ENCODE results near the gene TP53I13. TPM values are rescaled to one million over a fixed set of nuclear protein-coding genes. Genes with fewer than 3 reads are reported as not detected.

Gene TP53I13
- total RNA-seq, 1 donor from 2014 or later, result 31.2 TPM

DNA sequence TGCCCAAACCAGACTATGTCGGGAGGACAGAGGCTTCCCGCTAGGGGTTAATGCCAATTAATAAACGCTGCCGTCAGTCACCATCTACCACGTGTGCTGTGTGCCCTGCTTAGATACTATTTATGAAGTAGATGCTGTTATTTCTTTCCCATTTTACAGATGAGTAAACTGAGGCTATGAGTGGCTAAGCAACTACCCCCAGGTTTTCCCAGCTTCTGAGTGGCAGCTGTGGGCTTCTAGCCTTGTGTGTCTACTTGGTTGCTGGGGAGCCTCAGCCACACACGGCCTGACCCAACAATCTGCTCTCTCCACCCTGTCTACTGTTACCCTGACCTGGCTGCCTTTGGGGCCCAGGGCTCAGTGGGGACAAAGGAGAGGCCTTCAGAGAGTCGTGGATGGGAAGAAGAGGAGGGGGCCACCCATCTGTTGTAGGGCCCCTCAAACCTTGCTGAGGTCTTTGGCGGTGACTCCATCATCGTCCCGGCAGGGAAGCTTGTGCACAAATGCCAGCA, 13.8 kb downstream of the TP53I13 start:
- Mint-ChIP-seq H3K9me3 (no peaks in the 10 kb centered on the region), H3K4me1 (peaks cover 10% of the 10 kb centered on the region), H3K27ac (no peak overlapping the region), H3K4me3 (no peak overlapping the region), H3K36me3 (peaks cover 15% of the 10 kb centered on the region), H3K27me3 (ENCODE audit: low read depth) (no peaks in the 10 kb centered on the region)
- TF ChIP-seq, protein P1, sequence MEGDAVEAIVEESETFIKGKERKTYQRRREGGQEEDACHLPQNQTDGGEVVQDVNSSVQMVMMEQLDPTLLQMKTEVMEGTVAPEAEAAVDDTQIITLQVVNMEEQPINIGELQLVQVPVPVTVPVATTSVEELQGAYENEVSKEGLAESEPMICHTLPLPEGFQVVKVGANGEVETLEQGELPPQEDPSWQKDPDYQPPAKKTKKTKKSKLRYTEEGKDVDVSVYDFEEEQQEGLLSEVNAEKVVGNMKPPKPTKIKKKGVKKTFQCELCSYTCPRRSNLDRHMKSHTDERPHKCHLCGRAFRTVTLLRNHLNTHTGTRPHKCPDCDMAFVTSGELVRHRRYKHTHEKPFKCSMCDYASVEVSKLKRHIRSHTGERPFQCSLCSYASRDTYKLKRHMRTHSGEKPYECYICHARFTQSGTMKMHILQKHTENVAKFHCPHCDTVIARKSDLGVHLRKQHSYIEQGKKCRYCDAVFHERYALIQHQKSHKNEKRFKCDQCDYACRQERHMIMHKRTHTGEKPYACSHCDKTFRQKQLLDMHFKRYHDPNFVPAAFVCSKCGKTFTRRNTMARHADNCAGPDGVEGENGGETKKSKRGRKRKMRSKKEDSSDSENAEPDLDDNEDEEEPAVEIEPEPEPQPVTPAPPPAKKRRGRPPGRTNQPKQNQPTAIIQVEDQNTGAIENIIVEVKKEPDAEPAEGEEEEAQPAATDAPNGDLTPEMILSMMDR (IDR thresholded peaks at IDR 0.05; ENCODE audit: unreplicated experiment), result no peak
- no peak for DNase-seq (ENCODE audit: low spot score in 2 of 2, unreplicated experiment in 2 of 2)

DNA sequence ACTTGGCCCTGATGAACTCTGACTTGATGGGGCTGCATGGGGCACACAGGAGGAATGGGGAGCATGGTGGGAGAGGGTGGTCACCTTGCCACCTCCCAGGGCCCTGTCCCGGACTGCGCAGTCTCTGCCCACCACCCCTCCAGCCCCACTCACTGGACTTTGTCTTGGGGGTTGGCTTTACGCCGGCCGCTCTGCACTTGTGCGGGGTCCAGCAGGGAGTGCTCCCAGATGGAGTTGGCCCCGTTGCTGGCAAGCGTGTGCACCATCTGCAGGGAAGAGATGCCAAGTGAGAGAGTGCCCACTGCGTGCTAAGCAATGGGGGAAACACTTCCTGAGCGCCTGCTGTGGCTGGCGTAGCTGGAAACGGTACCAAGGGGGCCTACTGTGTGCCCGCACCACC, 14.3 kb downstream of the TP53I13 start:
- Mint-ChIP-seq H3K9me3 (no peaks in the 10 kb centered on the region), H3K4me1 (peaks cover 15% of the 10 kb centered on the region), H3K27ac (no peak overlapping the region), H3K36me3 (peaks cover 15% of the 10 kb centered on the region), H3K27me3 (ENCODE audit: low read depth) (no peaks in the 10 kb centered on the region), H3K4me3 (no peak overlapping the region)
- no peak for DNase-seq (ENCODE audit: low spot score in 2 of 2, unreplicated experiment in 2 of 2)
- TF ChIP-seq, protein P1 (IDR thresholded peaks at IDR 0.05; ENCODE audit: unreplicated experiment), result no peak

- Mint-ChIP-seq H3K4me1 (peaks cover 21% of the 10 kb centered on the region), H3K27ac (no peak overlapping the region), H3K27me3 (ENCODE audit: low read depth) (no peaks in the 10 kb centered on the region), H3K36me3 (peaks cover 15% of the 10 kb centered on the region), H3K4me3 (no peak overlapping the region), H3K9me3 (no peaks in the 10 kb centered on the region)
- TF ChIP-seq, protein P1 (IDR thresholded peaks at IDR 0.05; ENCODE audit: unreplicated experiment), result no peak
- no peak for DNase-seq (ENCODE audit: low spot score in 2 of 2, unreplicated experiment in 2 of 2)
These were observed 15.1 kb downstream of the TP53I13 start for GRCh38 chr17:29583324-29584248.

DNA sequence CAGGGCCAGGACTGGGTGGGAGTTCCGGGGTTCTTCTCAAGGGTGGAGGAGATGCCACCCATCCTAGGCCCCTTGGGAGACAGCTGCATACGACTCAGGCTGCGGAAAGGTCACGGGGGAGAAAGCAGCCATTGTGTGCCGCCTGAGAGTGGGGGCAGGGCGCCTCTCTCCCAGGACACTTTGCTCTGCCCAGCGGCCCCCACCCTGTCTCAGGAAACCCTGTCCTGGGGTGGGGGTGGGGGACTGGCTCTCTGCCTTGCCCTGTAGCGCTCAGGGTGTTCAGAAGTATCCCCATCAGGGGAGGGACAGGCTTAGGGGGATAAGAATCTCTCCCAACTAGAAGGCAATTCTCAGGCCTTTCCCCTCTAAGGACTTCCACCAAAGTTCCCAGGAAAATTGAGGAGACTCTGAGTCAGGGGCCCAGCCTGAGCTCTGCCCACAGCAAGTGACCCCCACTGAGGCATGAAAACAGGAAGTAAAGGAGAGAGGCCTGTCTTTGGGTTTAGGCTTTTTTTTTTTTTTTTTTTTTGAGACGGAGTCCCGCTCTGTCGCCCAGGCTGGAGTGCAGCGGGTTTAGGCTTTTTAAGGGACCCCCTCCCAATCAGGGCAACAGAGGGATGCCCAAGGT, 16.1 kb downstream of the TP53I13 start:
- TF ChIP-seq, protein P1 (IDR thresholded peaks at IDR 0.05; ENCODE audit: unreplicated experiment), result no peak
- no peak for DNase-seq (ENCODE audit: low spot score in 2 of 2, unreplicated experiment in 2 of 2)
- Mint-ChIP-seq H3K9me3 (no peaks in the 10 kb centered on the region), H3K4me1 (peaks cover 21% of the 10 kb centered on the region), H3K27ac (peak overlapping the region; percentile 59), H3K27me3 (ENCODE audit: low read depth) (no peaks in the 10 kb centered on the region), H3K4me3 (no peak overlapping the region), H3K36me3 (peaks cover 15% of the 10 kb centered on the region)

- Mint-ChIP-seq H3K4me1 (peaks cover 26% of the 10 kb centered on the region), H3K27me3 (ENCODE audit: low read depth) (no peaks in the 10 kb centered on the region), H3K4me3 (no peak overlapping the region), H3K9me3 (no peaks in the 10 kb centered on the region), H3K27ac (no peak overlapping the region), H3K36me3 (peaks cover 10% of the 10 kb centered on the region)
- TF ChIP-seq, protein P1 (IDR thresholded peaks at IDR 0.05; ENCODE audit: unreplicated experiment), result no peak
- DNase-seq (ENCODE audit: low spot score in 2 of 2, unreplicated experiment in 2 of 2), result no peak
These were observed 16.7 kb downstream of the TP53I13 start for GRCh38 chr17:29585080-29585751.
